Gastroesophageal sphincter (tissue), 3 donors: ENCODE results near the gene MVB12B.

ENCODE experiments used
- CTCF ChIP-seq, 4 experiments: fragments of 200-600 bp in 2 of 4; fragments of 450-650 bp in 2 of 4; sonication (generic) in 1 of 4; IDR thresholded peaks; one replicate each; pipeline ENCODE4 v1.5.1; 2017 to 2019; ENCODE audit warnings: antibody characterized with exemption in 4 of 4, mild to moderate bottlenecking in 2 of 4, moderate library complexity in 2 of 4
- POLR2AphosphoS5 ChIP-seq: sonication (generic); formaldehyde crosslinking; IDR thresholded peaks from one replicate; pipeline ENCODE4 v1.6.1; 2017; ENCODE audit warnings: antibody characterized with exemption

DNA sequence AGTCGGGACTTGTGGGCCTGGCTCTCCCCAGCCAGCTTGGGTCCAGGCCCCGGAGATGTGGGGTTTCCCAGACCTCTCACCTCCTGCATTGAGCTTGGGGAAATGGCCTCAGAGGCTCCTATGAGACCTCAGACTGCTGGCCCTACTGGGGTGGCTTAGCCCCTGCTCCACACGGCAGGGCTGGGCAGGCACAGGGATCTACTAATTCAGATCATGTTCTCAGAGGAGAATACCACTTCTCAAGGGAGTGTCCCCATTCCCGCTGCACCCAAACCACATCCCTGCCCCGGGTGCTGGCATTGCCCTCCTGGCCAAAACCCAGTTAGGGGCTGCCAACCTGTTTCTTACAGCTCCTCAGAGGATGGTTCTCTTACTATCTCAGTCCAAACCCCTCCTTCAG, 205.0 kb downstream of the MVB12B start:
- TF ChIP-seq CTCF (IDR thresholded peaks at IDR 0.05), result no peak
- TF ChIP-seq POLR2AphosphoS5, result no peak
